Stomach smooth muscle (tissue), 2 donors: ENCODE data around the gene CCNJ.

Experiments
- H3K27ac ChIP-seq: one replicate; pipeline ENCODE4 v1.7.0; 2013; ENCODE audit warnings: mild to moderate bottlenecking, low read length, inconsistent platforms
- H3K27me3 ChIP-seq, 2 donors: one replicate each; pipeline ENCODE4 v1.7.0; 2013; ENCODE audit warnings: low read length in 2 of 2; ENCODE audit not compliant: insufficient read depth in 2 of 2, control insufficient read depth in 1 of 2
- H3K36me3 ChIP-seq, 2 donors: one replicate each; pipeline ENCODE4 v1.7.0; 2013; ENCODE audit warnings: low read length in 2 of 2; ENCODE audit not compliant: control insufficient read depth in 2 of 2, insufficient read depth in 2 of 2
- H3K4me1 ChIP-seq: one replicate; pipeline ENCODE4 v1.7.0; 2013; ENCODE audit warnings: low read length; ENCODE audit not compliant: control insufficient read depth, insufficient read depth
- H3K4me3 ChIP-seq, 2 donors: one replicate each; pipeline ENCODE4 v1.7.0; 2013; ENCODE audit warnings: low read length in 2 of 2
- H3K9ac ChIP-seq, 2 donors: one replicate each; pipeline ENCODE4 v1.7.0; 2013; ENCODE audit warnings: low read length in 2 of 2, mild to moderate bottlenecking in 1 of 2
- H3K9me3 ChIP-seq, 2 donors: one replicate each; pipeline ENCODE4 v1.7.0; 2013; ENCODE audit warnings: low read length in 2 of 2; ENCODE audit not compliant: control insufficient read depth in 2 of 2
- donor health status: healthy.
- donor health status: Pancreatic carcinoma.

Gene CCNJ

GRCh38 chr10:96090463-96090800 lies 47.0 kb downstream of the CCNJ start:
- Histone ChIP-seq H3K4me3 (peak overlapping the region; percentile 93 to 99), H3K36me3 (no peaks in the 10 kb centered on the region), H3K9ac (peak overlapping the region; percentile 96), H3K27me3 (peaks cover 5 to 12% of the 10 kb centered on the region in 2 donors), H3K9me3 (no peaks in the 10 kb centered on the region), H3K27ac (peak overlapping the region; percentile 89), H3K4me1 (peaks cover 5% of the 10 kb centered on the region)

GRCh38 chr10:96092999-96093767 lies 49.8 kb downstream of the CCNJ start:
- Histone ChIP-seq H3K4me3 (no peak overlapping the region), H3K27ac (no peak overlapping the region), H3K36me3 (no peaks in the 10 kb centered on the region), H3K9ac (no peak overlapping the region), H3K27me3 (peaks cover 18 to 19% of the 10 kb centered on the region in 2 donors), H3K9me3 (no peaks in the 10 kb centered on the region), H3K4me1 (peaks cover 5% of the 10 kb centered on the region)

GRCh38 chr10:96093948-96094347 lies 50.6 kb downstream of the CCNJ start:
- Histone ChIP-seq H3K4me3 (no peak overlapping the region), H3K9me3 (no peaks in the 10 kb centered on the region), H3K27ac (no peak overlapping the region), H3K9ac (no peak overlapping the region), H3K4me1 (peaks cover 5% of the 10 kb centered on the region), H3K27me3 (peaks cover 18 to 21% of the 10 kb centered on the region in 2 donors), H3K36me3 (no peaks in the 10 kb centered on the region)

GRCh38 chr10:96096958-96097357 lies 53.6 kb downstream of the CCNJ start:
- peaks cover 21 to 23% of the 10 kb centered on the region in 2 donors for H3K27me3 ChIP-seq
- no peaks in the 10 kb centered on the region for H3K4me1 ChIP-seq

GRCh38 chr10:96097865-96098264 lies 54.5 kb downstream of the CCNJ start:
- Histone ChIP-seq H3K36me3 (no peaks in the 10 kb centered on the region), H3K27me3 (peaks cover 18 to 20% of the 10 kb centered on the region in 2 donors), H3K9ac (no peak overlapping the region), H3K4me3 (no peak overlapping the region), H3K27ac (no peak overlapping the region), H3K4me1 (no peaks in the 10 kb centered on the region), H3K9me3 (no peaks in the 10 kb centered on the region)

More at GRCh38 chr10:96096958-96097357, 53.6 kb downstream of the CCNJ start:
- no peak overlapping the region for H3K9ac ChIP-seq
- no peak overlapping the region for H3K27ac ChIP-seq
- H3K4me3 ChIP-seq: no peak overlapping the region
- no peaks in the 10 kb centered on the region for H3K36me3 ChIP-seq
- no peaks in the 10 kb centered on the region for H3K9me3 ChIP-seq

GRCh38 chr10:96107623-96108038 lies 64.2 kb downstream of the CCNJ start:
- H3K27me3 ChIP-seq: peaks cover 0 to 4% of the 10 kb centered on the region in 2 donors
- no peaks in the 10 kb centered on the region for H3K36me3 ChIP-seq
- H3K27ac ChIP-seq: no peak overlapping the region
- H3K4me3 ChIP-seq: no peak overlapping the region
- H3K9me3 ChIP-seq: peaks cover 0 to 3% of the 10 kb centered on the region in 2 donors
- H3K4me1 ChIP-seq: no peaks in the 10 kb centered on the region
- no peak overlapping the region for H3K9ac ChIP-seq
